SK-N-SH treated with all-trans-retinoic acid at 6 μM for 48 hours (cell line): Measurements from ENCODE around the gene ZDHHC8.

Experiments used
- ATAC-seq: fragments of 200-7000 bp; cut with Tn5 transposase; 3 replicates; pipeline ENCODE4 v1.9.1; 2020; ENCODE audit warnings: mild to moderate bottlenecking, moderate library complexity
- BACH2 ChIP-seq: fragments of 250-450 bp; sonication (Bioruptor Pico); IDR thresholded peaks from 2 replicates; pipeline ENCODE4 v1.9.0; 2021; ENCODE audit warnings: mild to moderate bottlenecking, borderline replicate concordance
- CSDC2 ChIP-seq: fragments of 250-450 bp; sonication (Bioruptor Pico); IDR thresholded peaks from 2 replicates; pipeline ENCODE4 v1.5.0; 2020; ENCODE audit warnings: mild to moderate bottlenecking, moderate library complexity
- ESRRG ChIP-seq: fragments of 250-450 bp; sonication (Bioruptor Pico); IDR thresholded peaks from 2 replicates; pipeline ENCODE4 v1.6.1; 2021; ENCODE audit warnings: mild to moderate bottlenecking
- GLIS3 ChIP-seq: fragments of 250-450 bp; sonication (Bioruptor Pico); IDR thresholded peaks from 2 replicates; pipeline ENCODE4 v1.5.0; 2020; ENCODE audit warnings: mild to moderate bottlenecking, moderate library complexity
- ISL1 ChIP-seq: fragments of 250-450 bp; sonication (Bioruptor Pico); IDR thresholded peaks from 2 replicates; pipeline ENCODE4 v2.1.2; 2022; ENCODE audit warnings: mild to moderate bottlenecking, moderate library complexity
- OSR1 ChIP-seq: fragments of 250-450 bp; sonication (Bioruptor Pico); IDR thresholded peaks from 2 replicates; pipeline ENCODE4 v1.8.0; 2022; ENCODE audit warnings: moderate library complexity, mild to moderate bottlenecking, inconsistent platforms
- PPARA ChIP-seq: fragments of 250-450 bp; sonication (Bioruptor Pico); IDR thresholded peaks from 2 replicates; pipeline ENCODE4 v1.5.0; 2020; ENCODE audit warnings: mild to moderate bottlenecking, borderline replicate concordance
- RARB ChIP-seq: fragments of 250-450 bp; sonication (Bioruptor Pico); IDR thresholded peaks from 2 replicates; pipeline ENCODE4 v1.8.0; 2021; ENCODE audit warnings: mild to moderate bottlenecking, moderate library complexity
- SNAI2 ChIP-seq: fragments of 250-450 bp; sonication (Bioruptor Pico); IDR thresholded peaks from 2 replicates; pipeline ENCODE4 v1.5.0; 2020; ENCODE audit warnings: mild to moderate bottlenecking, moderate library complexity
- TOX ChIP-seq: fragments of 250-450 bp; sonication (Bioruptor Pico); IDR thresholded peaks from 2 replicates; pipeline ENCODE4 v1.8.0; 2021; ENCODE audit warnings: mild to moderate bottlenecking, moderate library complexity, borderline replicate concordance
- ZFP30 ChIP-seq: fragments of 450-650 bp; formaldehyde crosslinking; IDR thresholded peaks from 2 replicates; pipeline ENCODE4 v1.5.0; 2022; ENCODE audit warnings: mild to moderate bottlenecking, moderate library complexity
- ZNF565 ChIP-seq: fragments of 450-650 bp; formaldehyde crosslinking; conservative IDR thresholded peaks from 2 replicates; pipeline ENCODE4 v1.5.0; 2020; ENCODE audit warnings: low read depth, mild to moderate bottlenecking, moderate library complexity
- ZNF8 ChIP-seq: fragments of 450-650 bp; formaldehyde crosslinking; IDR thresholded peaks from 2 replicates; pipeline ENCODE4 v1.5.0; 2020; ENCODE audit warnings: mild to moderate bottlenecking, moderate library complexity
- TF ChIP-seq, protein P1 (sequence below): fragments of 250-450 bp; sonication (Bioruptor Pico); IDR thresholded peaks from 2 replicates; pipeline ENCODE4 v1.5.0; 2020; ENCODE audit warnings: mild to moderate bottlenecking, moderate library complexity
- TF ChIP-seq, protein P2 (sequence below): fragments of 250-450 bp; sonication (Bioruptor Pico); IDR thresholded peaks from 2 replicates; pipeline ENCODE4 v1.5.1; 2020; ENCODE audit warnings: low read depth, mild to moderate bottlenecking, moderate library complexity
- TF ChIP-seq, protein P3 (sequence below): fragments of 250-450 bp; sonication (Bioruptor Pico); IDR thresholded peaks from 2 replicates; pipeline ENCODE4 v1.8.0; 2021; ENCODE audit warnings: low read depth, mild to moderate bottlenecking, moderate library complexity, borderline replicate concordance
- TF ChIP-seq, protein P4 (sequence below): fragments of 250-450 bp; sonication (Bioruptor Pico); IDR thresholded peaks from 2 replicates; pipeline ENCODE4 v1.5.1; 2021; ENCODE audit warnings: mild to moderate bottlenecking, moderate library complexity
- TF ChIP-seq, protein P5 (sequence below): fragments of 250-450 bp; sonication (Bioruptor Pico); IDR thresholded peaks from 2 replicates; pipeline ENCODE4 v1.8.0; 2020; ENCODE audit warnings: mild to moderate bottlenecking, moderate library complexity, borderline replicate concordance

Gene ZDHHC8

DNA sequence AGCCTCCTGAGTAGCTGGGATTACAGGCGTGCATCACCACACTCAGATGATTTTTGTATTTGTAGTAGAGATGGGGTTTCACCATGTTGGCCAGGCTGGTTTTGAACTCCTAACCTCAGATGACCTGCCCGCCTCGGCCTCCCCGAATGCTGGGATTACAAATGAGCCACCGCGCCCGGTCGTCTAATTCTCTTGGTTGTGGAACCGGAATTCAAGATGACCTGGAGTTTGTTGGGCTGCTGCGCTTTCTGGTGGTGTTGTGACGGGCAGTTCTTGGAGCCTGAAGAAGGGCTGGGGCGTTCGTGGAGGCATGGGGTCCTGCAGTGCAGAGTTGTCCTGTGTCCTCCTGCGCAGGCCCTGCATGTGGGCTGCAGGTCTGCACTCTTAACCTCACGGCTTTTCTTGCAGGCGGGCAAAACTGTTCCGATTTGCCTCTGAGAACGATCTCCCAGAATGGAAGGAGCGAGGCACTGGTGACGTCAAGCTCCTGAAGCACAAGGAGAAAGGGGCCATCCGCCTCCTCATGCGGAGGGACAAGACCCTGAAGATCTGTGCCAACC is 9.7 kb upstream of the ZDHHC8 start:
- ATAC-seq: no peak
- no peak for TF ChIP-seq ESRRG

DNA sequence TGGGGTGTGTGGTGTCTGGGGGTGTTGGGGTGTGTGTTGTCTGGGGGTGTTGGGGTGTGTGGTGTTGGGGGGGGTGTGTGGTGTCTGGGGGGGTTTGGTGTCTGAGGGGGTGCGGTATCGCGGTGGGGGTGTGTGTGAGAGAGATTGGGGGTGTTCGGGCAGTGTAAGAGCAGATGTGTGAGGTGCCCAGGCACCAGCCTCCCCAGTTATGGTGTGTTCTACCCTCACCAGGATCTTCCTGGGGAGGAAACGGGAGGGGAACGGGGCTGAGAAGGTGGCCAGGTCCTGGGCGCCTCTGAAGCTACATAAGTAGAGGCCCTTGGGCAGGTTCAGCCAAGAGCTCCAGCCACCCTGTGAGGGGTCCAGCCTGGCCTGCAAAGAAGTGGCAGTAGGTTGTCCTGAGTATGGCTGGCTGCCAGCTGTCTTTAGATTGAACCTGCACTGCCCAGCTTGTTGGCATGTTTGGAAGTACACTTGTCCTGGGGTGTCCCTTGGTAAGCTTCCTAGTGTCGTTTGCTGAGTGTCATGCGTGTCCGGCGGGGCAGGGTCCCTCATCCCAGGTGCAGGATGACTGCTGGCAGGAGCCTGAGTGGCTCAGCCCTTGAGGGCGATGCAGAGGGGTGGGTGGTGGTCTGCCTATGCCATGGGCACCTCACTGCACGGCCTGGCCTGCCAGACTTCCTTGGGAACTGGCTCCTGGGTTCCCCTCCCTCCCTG is 8.1 kb upstream of the ZDHHC8 start:
- ATAC-seq: no peak
- TF ChIP-seq, protein P1, sequence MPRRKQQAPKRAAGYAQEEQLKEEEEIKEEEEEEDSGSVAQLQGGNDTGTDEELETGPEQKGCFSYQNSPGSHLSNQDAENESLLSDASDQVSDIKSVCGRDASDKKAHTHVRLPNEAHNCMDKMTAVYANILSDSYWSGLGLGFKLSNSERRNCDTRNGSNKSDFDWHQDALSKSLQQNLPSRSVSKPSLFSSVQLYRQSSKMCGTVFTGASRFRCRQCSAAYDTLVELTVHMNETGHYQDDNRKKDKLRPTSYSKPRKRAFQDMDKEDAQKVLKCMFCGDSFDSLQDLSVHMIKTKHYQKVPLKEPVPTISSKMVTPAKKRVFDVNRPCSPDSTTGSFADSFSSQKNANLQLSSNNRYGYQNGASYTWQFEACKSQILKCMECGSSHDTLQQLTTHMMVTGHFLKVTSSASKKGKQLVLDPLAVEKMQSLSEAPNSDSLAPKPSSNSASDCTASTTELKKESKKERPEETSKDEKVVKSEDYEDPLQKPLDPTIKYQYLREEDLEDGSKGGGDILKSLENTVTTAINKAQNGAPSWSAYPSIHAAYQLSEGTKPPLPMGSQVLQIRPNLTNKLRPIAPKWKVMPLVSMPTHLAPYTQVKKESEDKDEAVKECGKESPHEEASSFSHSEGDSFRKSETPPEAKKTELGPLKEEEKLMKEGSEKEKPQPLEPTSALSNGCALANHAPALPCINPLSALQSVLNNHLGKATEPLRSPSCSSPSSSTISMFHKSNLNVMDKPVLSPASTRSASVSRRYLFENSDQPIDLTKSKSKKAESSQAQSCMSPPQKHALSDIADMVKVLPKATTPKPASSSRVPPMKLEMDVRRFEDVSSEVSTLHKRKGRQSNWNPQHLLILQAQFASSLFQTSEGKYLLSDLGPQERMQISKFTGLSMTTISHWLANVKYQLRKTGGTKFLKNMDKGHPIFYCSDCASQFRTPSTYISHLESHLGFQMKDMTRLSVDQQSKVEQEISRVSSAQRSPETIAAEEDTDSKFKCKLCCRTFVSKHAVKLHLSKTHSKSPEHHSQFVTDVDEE (CRISPR knock-in tag): no peak
- TF ChIP-seq, protein P2, sequence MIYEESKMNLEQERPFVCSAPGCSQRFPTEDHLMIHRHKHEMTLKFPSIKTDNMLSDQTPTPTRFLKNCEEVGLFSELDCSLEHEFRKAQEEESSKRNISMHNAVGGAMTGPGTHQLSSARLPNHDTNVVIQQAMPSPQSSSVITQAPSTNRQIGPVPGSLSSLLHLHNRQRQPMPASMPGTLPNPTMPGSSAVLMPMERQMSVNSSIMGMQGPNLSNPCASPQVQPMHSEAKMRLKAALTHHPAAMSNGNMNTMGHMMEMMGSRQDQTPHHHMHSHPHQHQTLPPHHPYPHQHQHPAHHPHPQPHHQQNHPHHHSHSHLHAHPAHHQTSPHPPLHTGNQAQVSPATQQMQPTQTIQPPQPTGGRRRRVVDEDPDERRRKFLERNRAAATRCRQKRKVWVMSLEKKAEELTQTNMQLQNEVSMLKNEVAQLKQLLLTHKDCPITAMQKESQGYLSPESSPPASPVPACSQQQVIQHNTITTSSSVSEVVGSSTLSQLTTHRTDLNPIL (CRISPR knock-in tag): no peak
- TF ChIP-seq BACH2 (CRISPR knock-in tag) (no peak), RARB (no peak), ESRRG (no peak), ISL1 (no peak), ZNF8 (CRISPR knock-in tag) (no peak), SNAI2 (CRISPR knock-in tag) (no peak), ZFP30 (CRISPR knock-in tag) (no peak), ZNF565 (no peak), PPARA (no peak), CSDC2 (CRISPR knock-in tag) (no peak), OSR1 (CRISPR knock-in tag) (no peak), TOX (no peak), GLIS3 (CRISPR knock-in tag) (no peak)
- TF ChIP-seq, protein P3, sequence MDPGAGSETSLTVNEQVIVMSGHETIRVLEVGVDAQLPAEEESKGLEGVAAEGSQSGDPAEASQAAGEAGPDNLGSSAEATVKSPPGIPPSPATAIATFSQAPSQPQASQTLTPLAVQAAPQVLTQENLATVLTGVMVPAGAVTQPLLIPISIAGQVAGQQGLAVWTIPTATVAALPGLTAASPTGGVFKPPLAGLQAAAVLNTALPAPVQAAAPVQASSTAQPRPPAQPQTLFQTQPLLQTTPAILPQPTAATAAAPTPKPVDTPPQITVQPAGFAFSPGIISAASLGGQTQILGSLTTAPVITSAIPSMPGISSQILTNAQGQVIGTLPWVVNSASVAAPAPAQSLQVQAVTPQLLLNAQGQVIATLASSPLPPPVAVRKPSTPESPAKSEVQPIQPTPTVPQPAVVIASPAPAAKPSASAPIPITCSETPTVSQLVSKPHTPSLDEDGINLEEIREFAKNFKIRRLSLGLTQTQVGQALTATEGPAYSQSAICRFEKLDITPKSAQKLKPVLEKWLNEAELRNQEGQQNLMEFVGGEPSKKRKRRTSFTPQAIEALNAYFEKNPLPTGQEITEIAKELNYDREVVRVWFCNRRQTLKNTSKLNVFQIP (CRISPR knock-in tag): no peak
- TF ChIP-seq, protein P4, sequence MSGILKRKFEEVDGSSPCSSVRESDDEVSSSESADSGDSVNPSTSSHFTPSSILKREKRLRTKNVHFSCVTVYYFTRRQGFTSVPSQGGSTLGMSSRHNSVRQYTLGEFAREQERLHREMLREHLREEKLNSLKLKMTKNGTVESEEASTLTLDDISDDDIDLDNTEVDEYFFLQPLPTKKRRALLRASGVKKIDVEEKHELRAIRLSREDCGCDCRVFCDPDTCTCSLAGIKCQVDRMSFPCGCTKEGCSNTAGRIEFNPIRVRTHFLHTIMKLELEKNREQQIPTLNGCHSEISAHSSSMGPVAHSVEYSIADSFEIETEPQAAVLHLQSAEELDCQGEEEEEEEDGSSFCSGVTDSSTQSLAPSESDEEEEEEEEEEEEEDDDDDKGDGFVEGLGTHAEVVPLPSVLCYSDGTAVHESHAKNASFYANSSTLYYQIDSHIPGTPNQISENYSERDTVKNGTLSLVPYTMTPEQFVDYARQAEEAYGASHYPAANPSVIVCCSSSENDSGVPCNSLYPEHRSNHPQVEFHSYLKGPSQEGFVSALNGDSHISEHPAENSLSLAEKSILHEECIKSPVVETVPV (CRISPR knock-in tag): no peak
- TF ChIP-seq, protein P5, sequence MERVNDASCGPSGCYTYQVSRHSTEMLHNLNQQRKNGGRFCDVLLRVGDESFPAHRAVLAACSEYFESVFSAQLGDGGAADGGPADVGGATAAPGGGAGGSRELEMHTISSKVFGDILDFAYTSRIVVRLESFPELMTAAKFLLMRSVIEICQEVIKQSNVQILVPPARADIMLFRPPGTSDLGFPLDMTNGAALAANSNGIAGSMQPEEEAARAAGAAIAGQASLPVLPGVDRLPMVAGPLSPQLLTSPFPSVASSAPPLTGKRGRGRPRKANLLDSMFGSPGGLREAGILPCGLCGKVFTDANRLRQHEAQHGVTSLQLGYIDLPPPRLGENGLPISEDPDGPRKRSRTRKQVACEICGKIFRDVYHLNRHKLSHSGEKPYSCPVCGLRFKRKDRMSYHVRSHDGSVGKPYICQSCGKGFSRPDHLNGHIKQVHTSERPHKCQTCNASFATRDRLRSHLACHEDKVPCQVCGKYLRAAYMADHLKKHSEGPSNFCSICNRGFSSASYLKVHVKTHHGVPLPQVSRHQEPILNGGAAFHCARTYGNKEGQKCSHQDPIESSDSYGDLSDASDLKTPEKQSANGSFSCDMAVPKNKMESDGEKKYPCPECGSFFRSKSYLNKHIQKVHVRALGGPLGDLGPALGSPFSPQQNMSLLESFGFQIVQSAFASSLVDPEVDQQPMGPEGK (CRISPR knock-in tag): no peak
- TF ChIP-seq, all 23 proteins: peak for 0

DNA sequence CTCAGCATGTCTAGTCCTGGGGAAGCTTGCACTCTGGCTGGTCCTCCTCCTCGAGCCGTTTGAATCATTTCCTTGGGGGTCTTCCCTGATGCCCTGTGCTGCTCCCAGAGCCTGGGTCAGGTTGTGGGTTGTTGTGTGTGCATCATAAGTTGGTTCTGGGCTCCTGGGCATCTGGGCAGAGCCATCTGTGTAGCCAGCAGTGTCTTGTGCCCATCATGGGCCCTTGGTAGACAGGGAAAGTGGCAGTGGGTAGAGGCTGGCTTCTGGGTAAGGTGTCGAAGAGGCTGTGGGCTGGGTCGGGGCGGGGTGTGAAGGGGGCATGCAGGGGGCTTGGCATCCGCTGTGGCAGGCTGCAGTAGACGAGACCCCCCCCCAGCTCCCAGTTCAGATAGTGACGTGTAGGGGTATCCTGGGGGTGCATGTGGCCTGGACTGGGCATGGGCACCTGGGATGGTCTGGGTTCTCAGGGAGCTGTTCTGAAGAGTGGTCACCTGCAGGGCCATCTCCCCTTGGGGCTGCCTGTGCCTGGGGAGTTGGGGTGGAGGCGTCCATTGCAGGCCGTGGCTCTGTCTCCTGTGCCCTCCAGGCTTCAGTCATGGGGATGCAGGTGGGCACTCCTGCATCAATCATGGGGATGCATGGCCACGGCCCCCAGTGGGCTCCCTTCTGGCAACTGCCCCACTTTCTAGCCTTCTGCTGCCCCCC is 7.4 kb upstream of the ZDHHC8 start:
- ATAC-seq: no peak
- TF ChIP-seq CSDC2 (CRISPR knock-in tag): no peak
